HG02642 (cell line): ENCODE results near the gene SIGLEC10.
"Not testable (repeated sequence)": the region's sequence is repeated elsewhere in the genome, so short reads cannot be mapped to it uniquely, and the experiment has no call there.

Experiments
- ATAC-seq: cut with Tn5 transposase; IDR thresholded peaks from one replicate; pipeline ENCODE4 v1.9.1; 2021; ENCODE audit warnings: mild to moderate bottlenecking; ENCODE audit not compliant: unreplicated experiment, poor library complexity

SIGLEC10 gene

GRCh38 chr19:51440052-51440451 lies 22.6 kb upstream of the SIGLEC10 start:
- ATAC-seq, result no peak

GRCh38 chr19:51439021-51439465 lies 21.6 kb upstream of the SIGLEC10 start:
- ATAC-seq, result no peak

- no peak for ATAC-seq
Measured at GRCh38 chr19:51434456-51434855, 17.0 kb upstream of the SIGLEC10 start.

- no peak for ATAC-seq
Measured at GRCh38 chr19:51433043-51433442, 15.6 kb upstream of the SIGLEC10 start.

- no peak for ATAC-seq
Measured at GRCh38 chr19:51431124-51431523, 13.7 kb upstream of the SIGLEC10 start.

GRCh38 chr19:51430221-51430620 lies 12.8 kb upstream of the SIGLEC10 start:
- ATAC-seq, result no peak

- no peak for ATAC-seq
Measured at GRCh38 chr19:51427201-51427600, 9.8 kb upstream of the SIGLEC10 start.

- ATAC-seq, result peak; percentile 52
Measured at GRCh38 chr19:51422053-51422448, 4.6 kb upstream of the SIGLEC10 start.

GRCh38 chr19:51421229-51422052 lies 4.0 kb upstream of the SIGLEC10 start:
- ATAC-seq, result no peak

- ATAC-seq, result not testable (repeated sequence)
Measured at GRCh38 chr19:51420511-51420910, 3.1 kb upstream of the SIGLEC10 start.

GRCh38 chr19:51418707-51419106 lies 1.3 kb upstream of the SIGLEC10 start:
- ATAC-seq, result no peak

- ATAC-seq, result peak; percentile 32
Measured at GRCh38 chr19:51417810-51418157, 342 bp upstream of the SIGLEC10 start.

GRCh38 chr19:51416422-51416821 lies 1.0 kb downstream of the SIGLEC10 start:
- ATAC-seq, result not testable (repeated sequence)

- ATAC-seq, result no peak
Measured at GRCh38 chr19:51415187-51415586, 2.3 kb downstream of the SIGLEC10 start.

GRCh38 chr19:51410950-51411748 lies 6.3 kb downstream of the SIGLEC10 start:
- ATAC-seq, result no peak

- ATAC-seq, result no peak
Measured at GRCh38 chr19:51407511-51408131, 9.8 kb downstream of the SIGLEC10 start.

- ATAC-seq, result no peak
Measured at GRCh38 chr19:51402117-51402516, 15.3 kb downstream of the SIGLEC10 start.

GRCh38 chr19:51399936-51400335 lies 17.5 kb downstream of the SIGLEC10 start:
- not testable (repeated sequence) for ATAC-seq

- ATAC-seq, result no peak
Measured at GRCh38 chr19:51399231-51399630, 18.2 kb downstream of the SIGLEC10 start.

- no peak for ATAC-seq
Measured at GRCh38 chr19:51398096-51398704, 19.2 kb downstream of the SIGLEC10 start.

- ATAC-seq, result not testable (repeated sequence)
Measured at GRCh38 chr19:51397453-51397852, 20.0 kb downstream of the SIGLEC10 start.
